GM18873 (cell line): ENCODE data around the gene WDR86.

Source experiments
- ATAC-seq: cut with Tn5 transposase; IDR thresholded peaks from one replicate; pipeline ENCODE4 v1.9.1; 2021; ENCODE audit warnings: mild to moderate bottlenecking, moderate library complexity, moderate number of reproducible peaks; ENCODE audit not compliant: unreplicated experiment, low FRiP score

The WDR86 gene

DNA sequence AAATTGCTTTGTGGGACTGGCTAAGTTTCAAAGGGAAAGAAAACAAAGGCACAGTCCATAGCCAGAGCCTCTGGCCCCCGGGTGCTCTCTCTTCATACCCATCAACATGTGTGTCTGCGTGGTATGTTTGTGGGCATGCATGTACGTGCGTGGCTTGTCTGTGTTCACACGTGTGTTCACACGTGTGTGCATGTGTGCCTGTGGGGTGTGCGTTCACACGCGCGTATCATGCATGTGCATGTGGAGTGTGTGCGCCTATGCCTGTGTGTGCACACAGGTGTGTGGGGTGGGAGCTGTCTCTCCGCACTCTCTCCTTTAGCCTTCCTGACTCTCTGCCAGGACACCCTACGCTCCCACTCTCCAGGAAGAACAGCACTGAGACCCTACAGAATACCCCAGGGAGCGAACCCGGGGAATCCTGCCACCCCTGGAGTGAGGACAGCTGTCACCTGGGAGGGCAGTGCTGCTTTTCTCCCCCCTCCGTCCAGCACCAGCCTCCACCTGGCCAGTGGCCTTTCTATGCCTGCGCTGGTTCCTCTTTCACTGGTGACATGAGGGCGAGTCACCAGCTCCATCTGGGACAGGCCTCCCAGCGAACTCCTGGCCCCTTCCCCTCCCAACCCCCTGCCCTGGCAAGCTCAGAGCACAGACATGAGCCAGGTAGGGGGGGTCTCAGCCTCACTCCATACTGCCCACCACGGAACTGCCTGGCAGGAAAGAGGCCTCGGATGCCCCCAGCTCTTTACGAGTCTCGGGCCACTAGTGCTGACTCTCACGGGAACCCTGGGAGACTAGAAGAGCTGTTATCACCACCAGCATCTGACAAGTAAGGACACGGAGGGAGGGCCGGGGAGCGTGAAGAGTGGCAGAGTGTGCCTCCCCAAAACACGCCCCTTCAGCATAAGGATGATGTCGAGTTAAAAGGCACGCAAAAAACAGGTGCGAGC, 16.5 kb downstream of the WDR86 start:
- ATAC-seq = no peak

DNA sequence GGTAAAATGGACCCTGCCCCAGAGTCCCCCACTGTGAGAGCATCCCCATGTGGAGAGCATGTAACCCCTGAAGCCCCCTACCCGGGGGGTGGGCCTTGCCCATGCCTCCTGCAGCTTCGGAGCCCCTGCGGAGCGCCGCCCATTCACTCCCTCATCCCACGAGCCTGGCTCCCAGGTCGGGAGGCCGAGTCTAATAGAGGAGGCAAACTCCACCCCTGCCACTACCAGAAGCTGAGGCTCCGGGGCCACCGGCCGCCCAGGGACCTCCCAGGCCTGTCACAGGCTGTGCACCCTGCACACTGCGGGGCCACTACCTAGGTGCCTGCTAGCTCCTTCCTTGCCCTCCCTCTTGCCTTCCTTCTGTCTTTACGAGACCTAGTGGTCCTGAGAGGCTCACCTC, 17.4 kb downstream of the WDR86 start:
- ATAC-seq = no peak

DNA sequence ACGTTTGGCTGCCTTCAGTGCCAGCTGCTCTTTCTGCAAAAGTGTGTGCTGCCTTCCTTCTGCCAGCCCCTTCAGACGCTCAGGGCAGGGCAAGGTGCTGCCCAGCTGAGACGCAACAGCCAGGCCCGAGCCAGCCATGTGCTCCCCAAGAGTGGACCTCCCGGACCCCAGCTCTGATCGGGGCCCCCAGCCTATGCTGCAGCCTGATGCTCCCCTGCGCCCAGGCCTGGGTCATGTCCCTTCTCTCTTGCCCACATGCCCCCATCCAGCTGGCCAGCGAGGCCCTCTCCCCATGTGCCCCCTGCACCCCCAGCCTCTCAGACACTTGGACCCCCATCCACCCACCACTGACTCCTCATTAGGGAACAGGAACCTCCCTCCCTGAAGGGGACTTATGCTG, 17.8 kb downstream of the WDR86 start:
- no peak for ATAC-seq

DNA sequence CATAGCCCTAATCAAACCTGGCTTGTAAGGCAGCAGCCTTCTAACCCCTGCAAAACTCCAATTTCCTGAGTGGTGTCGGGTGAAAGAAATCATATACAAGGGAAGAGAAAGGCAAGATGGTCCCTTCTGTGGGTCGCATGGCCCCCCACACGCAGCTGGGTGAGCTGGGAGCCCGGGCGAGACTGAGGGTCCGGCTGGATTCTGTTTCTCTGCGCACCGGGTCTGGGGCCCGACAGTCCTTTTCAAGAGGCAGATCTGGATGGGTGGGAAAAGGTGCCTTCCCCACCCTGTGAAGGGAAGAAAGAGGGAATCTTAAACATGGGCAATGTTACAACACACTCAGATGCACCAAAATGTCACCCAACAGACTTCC, 18.5 kb downstream of the WDR86 start:
- ATAC-seq = no peak

DNA sequence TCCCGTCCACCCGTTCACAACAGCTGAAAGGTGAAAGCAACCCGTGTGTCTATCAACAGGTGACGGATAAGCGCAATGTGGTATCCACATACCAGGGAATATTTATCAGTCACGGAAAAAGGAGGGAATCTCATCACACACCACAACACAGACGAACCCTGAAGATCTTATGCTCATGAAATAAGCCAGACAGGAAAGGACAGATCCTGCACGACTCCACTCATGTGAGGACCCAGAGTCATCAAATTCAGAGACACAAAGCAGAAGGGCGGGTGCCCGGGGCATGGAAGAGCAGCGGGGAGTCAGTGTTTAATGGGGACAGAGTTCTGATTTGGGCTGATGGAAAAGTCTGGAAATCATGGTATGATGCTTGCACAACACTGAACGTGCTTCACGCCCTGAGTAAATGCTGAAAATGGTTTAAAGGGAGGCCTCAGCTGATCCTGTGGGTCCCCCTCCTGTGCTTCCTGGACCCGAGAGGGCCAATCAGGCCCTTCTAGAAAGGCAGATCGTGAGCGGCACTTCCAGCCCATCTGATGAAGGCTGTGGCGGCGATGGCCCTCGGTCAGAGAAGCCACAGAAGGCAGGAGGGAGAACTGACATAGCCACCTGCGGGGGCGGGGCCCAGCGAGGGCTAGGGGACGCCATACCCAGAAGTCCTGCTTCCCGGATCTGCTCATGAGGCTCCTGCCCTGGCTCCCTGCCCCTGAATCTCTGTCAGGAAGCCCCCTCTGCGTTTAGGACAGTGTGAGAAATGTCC, 19.1 kb downstream of the WDR86 start:
- ATAC-seq = no peak

DNA sequence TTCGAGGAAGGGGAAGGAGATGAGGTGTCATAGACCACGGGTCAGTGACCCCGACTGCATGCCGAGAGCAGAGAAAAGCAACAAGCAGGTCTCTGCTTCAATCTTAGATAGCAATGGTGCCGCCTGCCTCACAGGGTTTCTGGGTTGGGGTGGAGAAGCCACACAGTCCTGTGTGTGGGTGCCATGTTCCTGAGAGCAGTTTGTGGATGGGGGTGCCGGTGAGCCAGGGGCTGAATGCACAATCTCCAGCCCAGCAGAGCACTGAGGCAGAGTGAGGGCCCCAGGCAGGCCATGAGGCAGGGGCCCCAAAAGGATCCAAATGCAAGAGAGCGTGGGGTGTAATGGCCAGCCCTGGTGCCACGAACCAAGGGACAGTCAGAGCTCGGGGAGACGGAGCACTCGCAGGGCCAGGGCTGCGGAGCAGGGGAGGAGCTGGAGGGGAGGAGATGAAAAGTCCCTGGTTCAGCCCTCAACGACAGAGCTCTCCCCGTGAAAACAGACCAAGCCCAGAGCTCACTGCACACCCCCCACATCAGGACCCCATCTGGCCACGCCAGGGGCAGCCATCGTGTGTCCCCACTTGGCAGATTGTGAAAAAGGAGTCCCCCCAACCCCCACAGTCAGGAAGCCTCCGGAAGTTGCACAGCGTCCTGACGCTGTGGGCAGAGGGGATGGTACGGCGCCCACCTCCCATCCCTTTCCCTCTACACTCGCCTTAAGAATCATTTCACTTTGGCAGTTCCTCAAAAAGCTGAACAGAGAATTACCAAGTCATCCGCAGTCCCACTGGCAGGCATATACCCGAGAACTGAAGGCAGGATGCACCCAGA, 19.9 kb downstream of the WDR86 start:
- no peak for ATAC-seq

DNA sequence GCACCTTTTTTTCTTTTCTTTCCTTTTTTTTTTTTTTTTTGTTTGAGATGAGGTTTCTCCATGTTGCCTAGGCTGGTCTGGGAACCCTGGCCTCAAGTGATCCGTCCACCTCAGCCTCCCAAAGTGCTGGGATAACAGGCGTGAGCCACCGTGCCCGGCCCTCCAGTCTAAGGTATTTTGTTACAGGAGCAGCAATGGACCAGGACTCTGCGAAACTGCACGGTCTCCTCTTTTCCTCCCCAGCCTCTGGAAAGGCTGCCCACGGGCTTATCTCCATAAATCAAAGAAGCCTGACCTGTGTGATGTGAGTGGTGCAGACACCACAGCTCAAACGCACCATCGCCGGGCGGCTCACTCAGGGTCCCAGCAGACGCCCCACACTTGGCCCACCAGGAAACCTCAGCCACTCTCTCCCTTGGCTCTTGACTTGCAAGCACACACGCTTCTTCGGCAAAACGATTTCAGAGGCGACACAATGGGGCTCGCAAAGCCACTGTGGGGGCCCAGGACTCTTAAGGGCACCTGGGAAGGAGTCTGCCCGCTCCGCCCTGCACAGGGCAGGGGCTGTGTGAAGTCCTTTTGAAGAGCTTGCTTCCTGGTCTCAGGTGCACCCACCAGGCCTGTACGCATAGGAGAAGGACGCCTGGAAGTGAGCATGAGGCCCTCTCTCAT, 20.6 kb downstream of the WDR86 start:
- ATAC-seq = no peak

DNA sequence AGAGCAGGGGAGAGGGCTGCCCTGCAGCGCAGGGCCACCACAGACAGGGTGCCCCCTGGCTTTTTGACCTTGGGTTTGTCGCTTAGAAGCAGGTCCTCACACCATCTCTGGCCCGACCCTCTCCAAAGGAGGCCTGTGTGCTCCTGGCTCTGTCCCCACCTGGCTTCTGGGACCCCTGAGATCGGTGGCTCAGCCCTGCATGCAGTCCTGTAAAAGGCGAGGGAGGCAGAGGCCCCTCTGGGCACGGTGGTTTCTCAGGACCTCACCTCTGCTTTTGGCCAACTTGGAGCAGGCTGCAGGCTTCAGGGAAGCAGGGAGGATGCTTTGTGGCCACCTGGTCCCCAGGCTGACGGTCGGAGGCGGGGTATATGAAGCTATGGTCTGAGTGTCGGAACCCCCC, 21.4 kb downstream of the WDR86 start:
- ATAC-seq = no peak

DNA sequence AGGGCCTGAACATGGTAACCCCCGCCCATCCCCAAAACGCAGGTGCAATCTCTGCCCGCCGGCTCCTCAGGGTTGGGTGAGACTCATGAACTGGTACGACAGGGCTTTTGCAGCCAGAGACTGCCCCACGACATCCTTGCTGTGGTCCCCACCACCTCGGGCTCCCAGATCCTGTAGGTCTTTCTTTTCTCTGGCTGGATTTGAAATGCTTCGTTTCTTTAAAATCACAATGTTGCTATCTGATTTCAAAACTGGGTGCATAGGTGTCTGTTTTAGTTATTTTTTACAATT, 21.9 kb downstream of the WDR86 start:
- no peak for ATAC-seq

DNA sequence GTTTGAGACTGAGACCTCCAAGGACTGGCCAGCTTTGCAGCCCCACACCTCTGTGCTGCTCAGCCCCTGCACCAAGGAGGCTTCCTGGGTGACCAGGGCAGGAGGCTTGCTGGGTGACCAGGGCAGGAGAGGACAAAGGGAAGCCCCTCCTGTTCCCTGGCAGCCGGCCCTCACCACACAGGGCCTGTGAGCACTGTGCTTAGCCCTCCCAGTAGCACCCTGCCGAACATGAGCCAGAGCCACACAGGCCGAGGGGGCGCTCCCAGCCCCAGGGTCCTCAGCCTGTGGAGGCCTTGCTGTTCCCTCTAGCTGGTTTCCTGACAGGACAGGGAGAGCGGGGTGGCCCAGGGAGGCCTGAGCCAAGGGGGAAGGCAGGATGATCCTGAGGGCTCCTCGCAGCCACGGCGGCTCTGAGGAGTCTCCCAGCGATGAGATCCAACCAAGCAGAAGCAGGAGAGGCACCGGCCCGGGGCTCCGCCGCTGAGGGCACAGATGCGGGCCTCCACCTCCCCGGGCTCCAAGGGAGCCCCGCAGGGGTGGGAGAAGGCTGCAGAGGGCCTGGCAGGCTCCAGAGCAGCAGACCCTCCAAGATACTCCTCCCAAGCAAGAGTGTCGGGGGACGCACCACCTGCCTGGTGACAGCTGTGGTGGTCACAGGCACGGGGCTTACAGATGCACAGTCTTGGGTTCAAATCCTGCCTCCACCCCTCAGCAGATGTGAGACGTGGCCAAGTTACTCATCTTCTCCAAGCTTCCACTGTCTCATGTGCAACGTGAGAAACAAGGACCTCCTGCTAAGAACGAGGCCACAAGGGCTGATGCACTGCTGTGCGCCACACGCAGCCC, 22.5 kb downstream of the WDR86 start:
- no peak for ATAC-seq

DNA sequence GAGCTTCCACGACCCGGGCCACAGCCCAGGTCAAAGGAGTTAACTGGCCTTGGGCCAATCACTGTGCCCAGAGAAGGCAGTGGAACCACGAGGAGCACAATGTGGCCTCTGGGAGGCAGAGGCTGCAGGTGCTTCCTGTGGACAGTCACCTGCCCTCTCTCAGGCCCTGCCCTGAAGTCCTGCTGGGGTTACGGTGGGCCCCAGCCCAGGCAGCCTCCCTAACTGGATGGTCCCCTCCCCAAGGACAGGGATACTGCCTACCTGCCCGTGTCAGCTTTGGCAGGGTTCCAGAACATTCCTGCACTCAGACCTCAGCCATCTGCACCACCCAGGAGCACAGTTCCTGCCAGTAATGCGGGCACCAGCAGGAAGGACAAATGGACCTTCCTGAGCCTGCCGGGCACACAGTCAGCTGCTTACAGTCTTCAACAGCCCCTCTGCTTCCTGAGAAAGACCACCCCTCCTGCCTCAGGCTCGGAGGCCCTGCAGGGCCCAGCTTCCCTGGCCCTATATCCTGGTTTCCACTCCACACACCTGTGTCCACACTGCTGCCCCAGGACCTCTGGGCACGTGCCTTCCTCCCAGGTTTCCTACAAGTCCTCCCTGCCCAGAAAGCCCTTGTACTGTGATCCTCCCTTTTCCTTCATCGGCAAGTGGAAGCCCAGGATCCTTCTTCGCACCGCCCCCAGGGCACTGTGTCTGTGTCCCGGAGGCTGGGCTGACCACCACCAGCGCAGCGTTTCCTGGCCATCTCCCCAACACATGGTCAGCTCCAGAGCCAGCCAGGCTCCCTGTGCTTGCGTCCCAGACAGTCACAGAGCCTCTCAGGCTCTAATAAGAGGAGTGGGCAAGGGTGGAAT, 23.3 kb downstream of the WDR86 start:
- no peak for ATAC-seq

DNA sequence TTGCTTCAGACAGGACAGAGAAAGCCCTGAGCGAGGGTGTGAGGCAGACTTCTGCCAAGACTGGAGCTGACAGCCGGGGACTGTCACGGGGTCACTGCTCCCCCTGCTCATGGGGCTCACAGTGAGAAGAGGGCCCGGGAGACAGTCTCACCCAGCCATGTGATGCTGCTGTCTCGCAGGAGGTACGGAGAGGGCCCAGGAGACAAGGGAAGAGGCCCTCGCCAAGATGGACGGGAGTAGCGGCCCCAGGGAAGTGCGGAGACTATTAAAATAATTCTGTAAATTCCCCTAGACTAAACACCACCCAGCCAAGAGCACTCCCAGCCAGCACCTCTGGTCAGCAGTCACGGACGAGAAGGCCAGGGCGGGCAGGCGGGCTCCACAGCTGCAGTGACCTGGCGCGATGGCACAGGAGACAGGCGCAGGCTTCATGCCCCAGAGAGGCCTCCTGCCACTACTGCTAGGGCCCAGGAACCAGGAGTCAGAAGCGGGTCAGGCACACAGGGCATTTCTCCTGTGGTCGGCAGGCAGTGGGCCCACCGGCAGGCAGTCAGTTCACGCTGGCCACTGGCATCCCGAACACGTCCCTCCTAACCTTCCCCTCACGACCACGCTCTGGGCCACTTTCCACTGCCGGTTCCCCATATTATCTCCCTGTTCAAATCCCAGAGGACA, 24.1 kb downstream of the WDR86 start:
- ATAC-seq = no peak

DNA sequence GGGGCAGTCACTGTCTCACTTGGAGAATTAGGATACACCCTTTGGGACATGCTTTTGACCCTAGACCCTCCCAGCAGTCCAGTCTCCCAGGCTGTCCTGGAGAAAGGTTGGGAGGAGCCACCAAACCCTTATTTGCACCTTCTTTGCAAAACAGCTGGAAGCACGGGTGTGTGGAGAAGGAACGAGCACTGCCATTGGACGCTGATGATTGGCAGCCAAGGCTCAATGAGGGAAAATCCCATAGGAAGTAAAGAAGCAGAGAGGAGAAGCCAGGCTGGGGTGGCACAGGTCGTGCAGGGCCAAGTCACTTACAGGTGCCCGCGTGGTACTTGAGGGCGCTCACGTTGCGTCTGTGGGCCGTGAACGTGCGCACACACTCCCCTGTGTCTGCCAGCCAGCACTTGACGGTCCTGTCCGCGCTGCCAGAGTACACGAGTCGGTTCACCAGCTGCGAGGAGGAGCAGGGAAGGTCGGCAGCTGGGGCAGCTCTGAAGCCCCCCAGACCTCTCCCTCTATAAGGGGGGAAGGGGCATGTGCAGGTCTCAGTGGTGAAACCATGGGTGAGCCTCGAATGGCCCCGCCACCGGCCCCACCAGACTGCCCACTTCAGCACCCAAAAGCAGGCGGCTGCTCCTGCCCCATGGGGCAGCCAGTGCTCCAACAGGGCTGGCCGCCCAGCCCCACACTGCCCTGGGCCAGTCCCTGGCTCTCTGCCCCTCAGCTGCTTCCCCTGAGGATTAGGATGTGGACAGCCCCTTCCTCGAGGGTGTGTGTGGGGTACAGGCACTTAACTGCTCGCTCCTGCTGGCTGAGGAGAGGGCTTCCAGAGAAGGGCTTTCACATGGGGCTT, 24.8 kb downstream of the WDR86 start:
- ATAC-seq = no peak

DNA sequence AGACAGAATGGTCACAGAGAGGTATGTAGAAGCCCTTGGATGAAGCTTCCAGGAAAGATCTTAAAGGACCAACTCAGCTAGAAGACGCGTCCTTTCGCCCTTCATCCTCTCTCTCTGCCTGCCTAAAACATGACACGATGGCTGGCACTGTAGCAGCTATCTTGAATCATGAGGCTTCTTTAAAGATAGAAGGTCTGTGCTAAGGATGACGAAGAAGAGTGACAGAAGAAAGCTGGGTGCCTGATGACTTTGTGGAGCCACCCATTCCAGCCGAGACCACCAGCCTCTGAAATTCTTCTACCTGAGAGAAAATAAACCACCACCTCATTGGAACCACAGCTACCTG, 25.5 kb downstream of the WDR86 start:
- ATAC-seq = no peak

DNA sequence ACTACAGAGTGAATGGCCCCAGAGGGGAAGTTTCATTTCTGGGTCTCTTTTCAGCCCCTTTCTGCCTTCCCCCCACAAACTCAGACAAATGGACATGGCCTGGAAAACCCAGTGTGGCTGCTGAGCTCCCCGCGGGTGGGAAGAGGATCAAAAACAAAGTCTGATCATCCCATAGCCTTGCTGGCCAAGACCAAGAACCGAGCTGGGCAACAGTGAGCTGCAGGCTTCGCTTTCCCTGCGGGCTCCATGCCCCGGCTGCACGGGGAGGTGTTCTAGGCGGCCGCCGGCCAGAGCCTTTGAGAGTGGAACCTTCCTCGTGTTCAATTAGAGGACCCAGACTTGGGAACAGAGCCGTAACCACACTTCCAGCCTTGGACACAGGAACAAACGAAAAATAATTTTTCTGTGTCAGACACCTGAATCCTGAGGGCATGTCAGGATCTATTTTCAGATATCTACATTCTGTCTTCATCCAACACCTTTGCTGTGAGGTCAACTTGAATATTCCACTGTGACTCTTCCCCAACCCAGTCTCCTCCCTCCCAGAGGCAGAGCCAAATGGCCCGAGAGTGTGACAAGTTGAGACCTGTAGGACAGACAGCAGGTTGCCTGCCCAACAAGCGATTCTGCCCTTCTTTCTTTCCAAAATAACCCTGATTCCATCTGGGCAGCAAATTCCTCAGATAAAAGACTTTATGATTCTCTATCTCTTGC, 26.0 kb downstream of the WDR86 start:
- no peak for ATAC-seq

DNA sequence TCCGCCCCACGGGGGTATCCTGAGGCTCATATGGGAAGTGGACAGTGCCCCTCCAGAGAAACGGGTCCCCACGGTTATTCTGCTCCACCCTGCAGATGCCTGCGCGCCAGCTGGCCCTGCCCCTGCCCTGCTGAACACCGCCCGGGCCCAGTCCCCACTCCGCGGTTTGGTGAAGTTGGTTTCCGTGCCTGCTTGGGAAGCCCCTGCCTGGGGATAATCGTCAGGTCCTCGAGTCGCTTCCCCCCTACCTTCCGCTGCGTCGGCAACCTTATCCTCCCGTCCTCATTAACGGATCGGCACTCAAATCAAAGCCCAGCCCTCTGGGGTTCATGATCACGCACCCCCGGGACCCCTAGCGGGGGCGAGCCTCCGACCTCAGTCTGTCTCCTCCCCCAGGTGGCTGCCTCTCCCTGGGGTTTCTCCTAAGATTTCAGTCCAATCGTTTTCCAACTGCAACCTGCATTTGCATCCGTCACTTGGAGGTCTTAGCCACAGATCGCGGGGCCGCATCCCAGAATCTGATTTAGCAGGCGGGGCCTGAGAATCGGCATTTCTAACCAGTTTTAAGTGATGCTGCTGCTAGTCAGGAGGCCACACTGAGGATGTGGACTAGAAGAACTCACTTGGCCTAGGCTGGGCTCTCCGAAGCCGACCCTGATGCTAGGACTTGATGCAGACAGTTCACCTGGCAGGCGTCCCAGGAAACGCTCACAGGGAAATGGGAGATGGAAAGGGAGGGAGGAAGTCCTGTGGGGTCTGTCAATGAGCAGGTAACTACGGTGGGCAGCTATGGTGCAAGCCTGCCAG, 27.6 kb downstream of the WDR86 start:
- no peak for ATAC-seq
